HEK293T (cell line): Measurements from ENCODE around the gene ZP1.

Experiments
- CTCF ChIA-PET: fragments of 350-600 bp; formaldehyde crosslinking; extraction: SDS; loops from one replicate; lab custom pipeline; 2021; ENCODE audit warnings: antibody characterized with exemption, inconsistent platforms; lab: Yijun Ruan, JAX
- POLR2A ChIA-PET: fragments of 350-600 bp; formaldehyde crosslinking; extraction: SDS; loops from one replicate; lab custom pipeline; 2020; ENCODE audit warnings: antibody characterized with exemption, inconsistent platforms; lab: Yijun Ruan, JAX
- DNase-seq: peaks from one replicate; pipeline ENCODE4 v3.0.0; 2012; ENCODE audit warnings: mixed read lengths; ENCODE audit errors: extremely low spot score
- ARNT ChIP-seq: fragments of 450-650 bp; IDR thresholded peaks from 2 replicates; pipeline ENCODE4 v1.6.1; 2017; ENCODE audit warnings: mild to moderate bottlenecking
- BHLHE40 ChIP-seq: fragments of 450-650 bp; IDR thresholded peaks from 2 replicates; pipeline ENCODE4 v1.6.1; 2016; ENCODE audit warnings: mild to moderate bottlenecking, moderate library complexity, borderline replicate concordance
- CTBP1 ChIP-seq: fragments of 450-650 bp; IDR thresholded peaks from 2 replicates; pipeline ENCODE4 v1.6.1; 2016; ENCODE audit warnings: borderline replicate concordance
- ELF4 ChIP-seq: fragments of 450-650 bp; IDR thresholded peaks from 2 replicates; pipeline ENCODE4 v1.6.1; 2017; ENCODE audit warnings: antibody characterized with exemption
- FOXA1 ChIP-seq: fragments of 450-650 bp; IDR thresholded peaks from 2 replicates; pipeline ENCODE4 v1.6.1; 2016; ENCODE audit warnings: mild to moderate bottlenecking
- FOXK2 ChIP-seq: fragments of 450-650 bp; IDR thresholded peaks from 2 replicates; pipeline ENCODE4 v1.6.1; 2016; ENCODE audit warnings: mild to moderate bottlenecking
- FOXM1 ChIP-seq: fragments of 450-650 bp; IDR thresholded peaks from 2 replicates; pipeline ENCODE4 v1.6.1; 2017; ENCODE audit warnings: mild to moderate bottlenecking, borderline replicate concordance
- HDGF ChIP-seq: fragments of 450-650 bp; IDR thresholded peaks from 2 replicates; pipeline ENCODE4 v1.6.1; 2017; ENCODE audit warnings: antibody characterized with exemption, borderline replicate concordance
- L3MBTL2 ChIP-seq: fragments of 450-650 bp; conservative IDR thresholded peaks from 2 replicates; pipeline ENCODE4 v1.6.1; 2016; ENCODE audit warnings: mild to moderate bottlenecking
- LEF1 ChIP-seq: fragments of 450-650 bp; IDR thresholded peaks from 2 replicates; pipeline ENCODE4 v1.6.1; 2017; ENCODE audit warnings: mild to moderate bottlenecking, borderline replicate concordance
- NFRKB ChIP-seq: fragments of 450-650 bp; IDR thresholded peaks from 2 replicates; pipeline ENCODE4 v1.6.1; 2016; ENCODE audit warnings: mild to moderate bottlenecking, moderate library complexity
- SP1 ChIP-seq: fragments of 450-650 bp; IDR thresholded peaks from 2 replicates; pipeline ENCODE4 v1.6.1; 2017
- SUZ12 ChIP-seq: fragments of 450-650 bp; IDR thresholded peaks from 2 replicates; pipeline ENCODE4 v1.6.1; 2016; ENCODE audit warnings: mild to moderate bottlenecking
- TARDBP ChIP-seq: fragments of 450-650 bp; IDR thresholded peaks from 2 replicates; pipeline ENCODE4 v1.6.1; 2016
- ZNF384 ChIP-seq: fragments of 450-650 bp; IDR thresholded peaks from 2 replicates; pipeline ENCODE4 v1.6.1; 2016
- TF ChIP-seq, protein P1 (sequence below): fragments of 450-650 bp; IDR thresholded peaks from 2 replicates; pipeline ENCODE4 v1.6.1; 2016

Gene ZP1

GRCh38 chr11:60836866-60837515, 30.4 kb upstream of the ZP1 start:
- ChIA-PET CTCF (interaction anchor here (1.8 kb wide), 1 partner anchor 50 kb away, joined by 5 read pairs; no protein-coding TSS in a partner anchor), POLR2A (no interaction called here)
- no peak for DNase-seq
- TF ChIP-seq TARDBP (no peak), FOXA1 (no peak), FOXM1 (no peak), ZNF384 (no peak), SUZ12 (no peak), L3MBTL2 (no peak), NFRKB (no peak), FOXK2 (no peak), ELF4 (no peak), HDGF (no peak), LEF1 (no peak), CTBP1 (no peak), SP1 (no peak), BHLHE40 (no peak), ARNT (no peak)
- TF ChIP-seq, protein P1, sequence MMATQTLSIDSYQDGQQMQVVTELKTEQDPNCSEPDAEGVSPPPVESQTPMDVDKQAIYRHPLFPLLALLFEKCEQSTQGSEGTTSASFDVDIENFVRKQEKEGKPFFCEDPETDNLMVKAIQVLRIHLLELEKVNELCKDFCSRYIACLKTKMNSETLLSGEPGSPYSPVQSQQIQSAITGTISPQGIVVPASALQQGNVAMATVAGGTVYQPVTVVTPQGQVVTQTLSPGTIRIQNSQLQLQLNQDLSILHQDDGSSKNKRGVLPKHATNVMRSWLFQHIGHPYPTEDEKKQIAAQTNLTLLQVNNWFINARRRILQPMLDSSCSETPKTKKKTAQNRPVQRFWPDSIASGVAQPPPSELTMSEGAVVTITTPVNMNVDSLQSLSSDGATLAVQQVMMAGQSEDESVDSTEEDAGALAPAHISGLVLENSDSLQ = no peak

- TF ChIP-seq HDGF (no peak), ZNF384 (no peak), SP1 (no peak), FOXA1 (no peak), ELF4 (no peak), TARDBP (no peak), BHLHE40 (no peak)
- ChIA-PET POLR2A (no interaction called here), CTCF (no interaction called here)
- peak; percentile 27 for DNase-seq
Observed at GRCh38 chr11:60838132-60838531, 29.2 kb upstream of the ZP1 start.

DNA sequence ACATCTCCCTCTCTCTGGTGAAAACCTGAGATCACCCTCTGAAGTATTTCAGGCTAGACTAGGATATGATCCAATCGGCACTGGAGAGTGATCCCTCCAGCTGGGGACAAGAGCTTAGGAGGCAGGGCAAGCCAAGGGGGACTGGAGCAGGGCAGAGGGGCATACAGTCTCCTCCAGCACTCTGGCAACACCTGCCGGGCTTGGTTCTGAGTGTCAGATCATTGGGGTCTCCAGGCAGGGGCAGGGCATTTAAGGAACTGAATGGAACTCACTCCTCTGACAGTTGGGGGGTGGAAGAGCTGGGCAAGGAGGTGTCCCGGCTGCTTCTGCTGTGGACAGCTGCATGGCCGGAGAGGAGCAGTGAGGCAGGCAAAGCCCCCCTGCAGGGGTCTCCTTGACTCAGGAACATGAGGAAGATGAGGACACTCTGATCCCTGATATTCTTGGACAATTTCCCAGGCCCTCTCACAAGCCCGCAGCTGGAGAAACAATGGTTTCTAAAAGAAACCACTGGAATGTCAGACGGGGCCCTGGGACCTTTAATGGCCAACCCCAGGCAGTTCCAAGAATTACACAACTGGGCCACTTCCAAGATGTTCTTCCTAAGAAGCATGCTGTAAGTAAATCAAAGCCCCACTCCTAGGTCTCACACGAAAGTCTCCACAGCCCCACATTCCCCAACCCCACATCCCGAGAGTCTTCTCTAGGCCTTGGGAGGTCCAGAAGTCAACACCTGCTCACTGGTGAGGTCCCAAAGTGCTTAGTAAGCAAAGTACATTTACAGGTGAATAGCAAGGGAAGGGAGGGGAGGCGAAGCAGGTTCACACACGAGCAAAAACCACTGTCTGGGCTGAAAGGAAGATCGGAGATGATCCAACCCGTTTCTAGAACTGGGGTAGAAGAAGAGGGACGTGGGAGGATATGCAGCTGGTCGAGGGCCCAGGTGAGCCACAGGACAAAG, 26.6 kb upstream of the ZP1 start:
- DNase-seq = no peak
- ChIA-PET POLR2A (interaction anchor here (0.6 kb wide), 1 partner anchor 73 kb away, joined by 3 read pairs; the partner anchor contains the start of gene TMEM109), CTCF (interaction anchor here (0.6 kb wide), 1 partner anchor 265 kb away, joined by 3 read pairs; no protein-coding TSS in a partner anchor)
- TF ChIP-seq SP1 = no peak
- no peak for TF ChIP-seq ARNT
- TF ChIP-seq, protein P1 = no peak
- no peak for TF ChIP-seq BHLHE40
- TF ChIP-seq NFRKB = no peak
- no peak for TF ChIP-seq ZNF384
- no peak for TF ChIP-seq SUZ12
- no peak for TF ChIP-seq FOXA1
- TF ChIP-seq FOXM1 = no peak
- no peak for TF ChIP-seq L3MBTL2
- TF ChIP-seq LEF1 = no peak
- no peak for TF ChIP-seq TARDBP
- no peak for TF ChIP-seq HDGF
- no peak for TF ChIP-seq ELF4
- no peak for TF ChIP-seq CTBP1
- TF ChIP-seq FOXK2 = no peak

DNA sequence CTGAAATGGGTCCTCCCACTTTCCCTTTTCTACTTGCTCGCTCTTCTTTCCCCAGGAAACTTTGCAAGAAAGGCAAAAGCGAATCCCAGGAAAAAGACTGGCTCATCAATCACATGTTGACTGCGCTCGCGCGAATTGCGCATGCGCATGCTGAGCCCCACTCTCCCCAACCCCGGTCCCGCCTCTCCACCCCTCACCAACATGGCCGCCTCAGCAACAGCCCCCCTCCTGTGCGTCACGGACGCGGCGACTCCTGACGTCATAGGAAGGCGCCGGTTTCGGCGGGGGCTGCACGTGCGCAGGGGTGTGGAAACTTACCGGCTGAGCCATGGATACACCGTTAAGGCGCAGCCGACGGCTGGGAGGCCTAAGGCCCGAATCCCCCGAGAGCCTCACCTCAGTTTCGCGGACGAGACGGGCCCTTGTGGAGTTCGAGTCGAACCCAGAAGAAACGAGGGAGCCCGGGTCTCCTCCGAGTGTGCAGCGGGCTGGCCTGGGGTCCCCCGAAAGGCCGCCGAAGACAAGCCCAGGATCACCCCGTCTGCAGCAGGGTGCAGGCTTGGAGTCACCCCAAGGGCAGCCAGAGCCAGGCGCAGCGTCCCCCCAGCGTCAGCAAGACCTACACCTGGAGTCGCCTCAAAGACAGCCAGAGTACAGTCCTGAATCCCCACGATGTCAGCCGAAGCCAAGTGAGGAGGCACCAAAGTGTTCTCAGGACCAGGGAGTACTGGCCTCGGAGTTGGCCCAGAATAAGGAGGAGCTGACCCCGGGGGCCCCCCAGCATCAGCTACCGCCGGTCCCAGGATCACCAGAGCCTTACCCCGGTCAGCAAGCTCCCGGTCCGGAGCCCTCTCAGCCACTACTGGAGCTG, 25.3 kb upstream of the ZP1 start, which contains the start of gene CCDC86:
CCDC86 (plus strand) TSS at position 317 of the 871 bp plus-strand sequence; CDS start at position 329, 12 bp downstream.
- ChIA-PET CTCF (no interaction called here), POLR2A (interaction anchor here (0.6 to 1.4 kb wide), 3 partner anchors 10 to 72 kb away, joined by 3 to 8 read pairs (median 4); partner anchors contain the start of gene TMEM109)
- DNase-seq = peak; percentile 99
- TF ChIP-seq FOXA1 = no peak
- TF ChIP-seq LEF1 = no peak
- TF ChIP-seq, protein P1 = peak; percentile 95
- TF ChIP-seq FOXM1 = no peak
- TF ChIP-seq SUZ12 = no peak
- TF ChIP-seq TARDBP = no peak
- peak; percentile 96 for TF ChIP-seq L3MBTL2
- peak; percentile 58; the same call in 1 of the 2 replicates for TF ChIP-seq ARNT
- peak; percentile 67 for TF ChIP-seq BHLHE40
- no peak for TF ChIP-seq ZNF384
- peak; percentile 86 for TF ChIP-seq FOXK2
- no peak for TF ChIP-seq ELF4
- TF ChIP-seq SP1 = no peak
